ENCODE measurements around the gene SHC1.

SHC1 gene

DNA sequence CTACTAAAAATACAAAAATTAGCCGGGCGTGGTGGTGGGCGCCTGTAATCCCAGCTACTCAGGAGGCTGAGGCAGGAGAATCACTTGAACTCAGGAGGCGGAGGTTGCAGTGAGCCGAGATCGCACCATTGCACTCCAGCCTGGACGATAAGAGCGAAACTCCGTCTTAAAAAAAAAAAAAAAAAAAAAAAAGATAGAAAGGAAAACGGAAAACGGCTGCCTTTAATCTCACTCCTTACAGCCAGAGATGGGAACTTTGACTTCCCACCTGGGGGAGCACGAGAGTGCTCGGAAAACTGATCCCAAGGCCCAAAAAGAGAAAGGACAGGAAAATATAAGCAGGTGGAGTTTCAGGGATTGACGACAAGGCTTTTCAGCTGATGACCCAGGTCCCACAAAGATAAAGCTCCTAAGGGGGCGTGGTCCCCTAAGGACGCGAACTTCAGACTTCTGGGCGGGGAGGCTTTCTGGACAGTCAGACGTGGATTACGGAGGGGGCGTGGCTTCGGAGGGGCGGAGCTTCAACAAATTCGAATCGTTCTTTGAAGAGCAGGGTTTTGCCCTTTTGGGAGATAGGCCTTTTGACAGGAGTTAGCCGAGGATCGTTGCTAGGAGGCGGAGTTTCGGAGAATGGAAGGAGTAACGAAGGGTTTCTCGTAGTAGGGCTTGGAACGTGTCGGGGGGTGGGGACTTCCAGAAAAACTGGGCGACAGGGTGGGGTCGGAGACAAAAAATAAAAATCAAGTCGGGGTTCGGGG lies 3.0 kb upstream of the SHC1 start:
- DNase-seq (ENCODE audit: low read depth) = peak; percentile 87

DNA sequence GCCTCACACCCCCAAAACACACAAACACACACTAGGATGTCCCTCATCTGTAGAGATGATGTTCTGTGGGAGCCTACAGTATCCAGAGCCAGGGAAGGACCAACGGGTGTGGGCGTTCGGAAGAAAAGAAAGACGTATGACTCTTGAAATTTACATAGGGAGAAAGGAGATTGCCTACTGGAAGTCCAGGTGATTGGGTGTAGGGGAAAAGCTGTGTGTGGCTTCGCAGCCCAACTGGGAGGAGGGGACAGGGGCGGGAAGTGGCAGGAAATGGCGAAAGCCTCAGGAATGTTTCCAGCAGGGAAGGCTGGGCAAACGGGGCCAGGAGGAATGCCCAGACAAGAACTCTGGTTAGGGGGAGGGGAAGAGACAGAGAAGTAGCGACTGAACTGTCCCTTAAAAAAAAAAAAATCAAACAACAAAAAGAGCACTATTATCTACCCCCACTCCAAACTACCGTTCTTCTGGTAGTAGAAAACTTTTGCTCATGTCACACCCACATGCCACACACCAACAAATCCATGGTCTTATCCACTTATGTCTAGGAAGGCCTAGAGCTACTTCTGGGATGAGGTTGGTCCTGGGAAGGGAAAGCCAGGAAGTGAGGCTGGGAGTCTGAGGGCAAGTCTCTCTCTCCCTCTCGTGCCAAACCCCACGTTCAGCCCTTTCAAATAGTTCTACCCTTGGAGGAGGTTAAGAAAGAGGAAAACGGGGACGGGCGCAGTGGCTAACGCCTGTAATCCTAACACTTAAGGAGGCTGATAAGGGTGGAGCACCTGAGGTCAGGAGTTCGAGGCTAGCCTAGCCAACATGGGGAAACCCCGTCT lies 2.2 kb upstream of the SHC1 start:
- no peak for DNase-seq (ENCODE audit: low read depth)

DNA sequence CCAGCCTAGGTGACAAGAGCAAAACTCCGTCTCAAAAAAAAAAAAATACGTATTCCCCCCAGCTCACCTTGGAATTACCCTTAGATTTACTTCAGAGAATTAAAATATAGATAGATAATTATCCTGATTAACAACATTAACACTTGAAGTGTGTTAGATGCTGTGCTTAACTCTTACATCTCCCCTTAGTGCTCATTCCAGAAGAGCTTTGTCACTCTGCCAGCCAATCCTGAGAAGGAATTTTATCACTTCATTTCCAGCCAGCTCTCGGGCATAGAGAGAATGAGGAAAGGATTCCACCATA lies 1.6 kb upstream of the SHC1 start:
- DNase-seq (ENCODE audit: low read depth) = no peak

DNA sequence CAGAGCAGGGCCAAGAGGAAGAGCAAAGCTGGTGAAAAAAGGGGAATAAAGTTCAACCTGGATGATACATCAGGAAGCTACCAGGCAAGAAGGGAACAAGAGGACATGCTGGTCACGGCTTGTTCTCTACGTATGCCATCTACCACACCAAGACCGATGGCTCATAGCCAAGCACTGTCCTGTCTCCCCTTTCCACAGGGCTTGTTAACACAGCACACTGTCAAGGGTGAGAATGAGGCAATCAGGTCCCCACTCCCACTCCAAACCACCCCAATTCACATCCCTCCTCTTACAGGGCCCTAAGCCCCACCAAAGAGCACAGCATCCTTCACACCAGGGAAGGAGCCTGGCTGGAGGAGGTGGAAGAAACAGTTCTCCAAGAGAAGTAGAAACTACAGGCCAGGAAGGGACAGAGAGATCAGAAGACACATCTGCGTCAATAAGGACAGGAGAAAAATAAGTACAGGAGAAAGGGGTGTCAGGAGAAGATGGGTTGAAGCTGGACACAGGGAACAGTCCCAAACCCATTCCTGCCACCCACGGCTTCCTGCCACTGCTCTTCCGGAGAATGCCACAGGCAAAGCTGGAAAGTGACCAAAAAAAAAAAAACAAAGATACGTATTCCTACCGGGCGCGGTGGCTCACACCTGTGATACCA lies 923 bp upstream of the SHC1 start:
- DNase-seq (ENCODE audit: low read depth) = no peak

DNA sequence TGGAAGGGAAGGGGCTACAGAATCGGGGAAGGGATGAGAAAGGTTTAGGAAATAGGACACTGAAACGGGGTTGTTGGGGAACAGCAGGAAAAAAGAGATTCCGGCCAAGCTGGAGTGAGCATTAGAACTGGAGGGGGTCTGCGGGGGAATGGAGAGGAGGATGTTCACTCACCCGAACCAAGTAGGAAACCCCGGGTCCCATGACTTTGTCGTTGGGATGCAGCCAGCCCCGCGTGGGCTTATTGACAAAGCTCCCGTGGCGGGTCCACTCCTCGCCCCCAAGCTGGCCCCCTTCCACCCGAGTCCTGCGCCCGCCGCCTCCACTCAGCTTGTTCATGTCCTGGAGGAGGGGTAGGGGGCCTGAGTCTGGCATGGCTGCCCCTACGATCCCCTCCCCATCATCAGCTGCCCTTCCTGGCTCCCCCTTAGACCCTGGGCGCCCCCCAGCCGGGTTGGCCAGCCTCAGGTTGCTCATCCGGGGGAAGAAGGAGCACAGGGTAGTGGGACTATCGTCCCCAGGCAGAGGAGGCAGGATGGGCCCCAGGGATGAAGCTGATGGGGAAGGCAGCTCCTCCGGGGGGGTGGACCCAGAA lies 591 bp downstream of the SHC1 start:
- DNase-seq (ENCODE audit: low read depth) = no peak

DNA sequence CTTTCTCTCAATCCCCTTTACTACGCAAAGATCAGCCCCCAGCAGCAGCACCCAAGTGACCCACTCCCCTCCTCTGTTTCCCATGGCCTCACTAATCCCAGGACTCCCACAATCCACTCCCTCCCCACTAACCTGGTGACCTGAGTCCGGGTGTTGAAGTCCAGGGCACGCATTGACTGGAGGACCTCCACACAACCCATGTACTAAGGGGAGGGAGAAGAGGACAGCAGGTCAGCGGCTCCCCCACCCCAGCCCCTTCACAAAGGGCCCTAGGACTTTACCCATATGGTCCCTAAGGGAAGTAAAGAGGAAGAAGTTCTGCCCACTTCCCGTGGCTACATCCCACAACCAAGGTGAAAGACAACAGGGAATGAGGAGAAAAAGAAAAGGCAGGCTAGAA lies 1.3 kb downstream of the SHC1 start:
- DNase-seq (ENCODE audit: low read depth) = no peak

DNA sequence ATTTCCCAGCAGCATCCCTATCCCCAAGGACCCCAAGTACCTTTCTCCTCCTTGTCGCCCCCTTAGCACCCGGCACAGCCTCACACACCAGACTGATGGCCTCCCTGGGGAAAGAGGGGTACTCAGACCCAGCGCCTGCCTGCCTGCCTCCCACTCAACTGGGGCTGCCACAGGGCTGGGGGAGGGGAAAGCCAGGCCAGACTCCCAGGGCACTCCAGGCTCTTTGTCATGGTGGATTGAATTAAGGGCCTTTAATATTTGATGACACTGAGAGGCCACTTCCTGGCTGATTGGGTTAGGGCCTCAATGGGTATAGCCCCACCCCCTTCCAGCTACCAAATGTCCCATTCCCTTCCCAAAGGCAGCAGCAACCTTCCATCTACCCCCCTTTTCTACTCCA lies 1.8 kb downstream of the SHC1 start:
- no peak for DNase-seq (ENCODE audit: low read depth)

DNA sequence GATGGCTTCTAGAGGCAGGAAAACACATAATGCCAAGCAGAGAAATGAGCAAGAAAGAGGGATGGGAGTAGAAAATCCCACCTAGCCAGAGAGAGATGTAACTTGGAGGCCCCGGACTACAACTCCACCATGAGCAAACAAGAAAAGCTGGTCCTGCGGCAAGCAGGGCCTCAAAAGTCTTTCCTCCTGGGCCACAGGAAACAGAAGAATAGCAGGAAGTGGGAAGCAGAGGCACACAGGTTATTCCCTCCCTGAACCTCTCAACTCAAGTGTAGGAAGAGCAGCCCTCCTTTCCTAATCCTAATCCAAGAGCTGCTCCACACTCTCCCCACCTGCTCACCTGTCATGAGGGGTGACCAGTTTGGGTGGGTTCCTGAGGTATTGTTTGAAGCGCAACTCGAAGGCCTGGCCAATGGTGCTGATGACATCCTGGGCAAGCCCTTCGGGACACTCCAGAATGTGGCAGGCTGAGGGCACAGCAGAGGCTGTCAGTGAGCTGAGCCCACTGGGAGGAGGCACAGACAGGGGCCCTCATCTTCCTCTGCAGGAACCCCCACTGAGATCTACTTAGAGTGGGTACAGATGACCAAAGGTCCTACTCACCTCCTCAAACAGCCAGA lies 3.1 kb downstream of the SHC1 start:
- no peak for DNase-seq (ENCODE audit: low read depth)

DNA sequence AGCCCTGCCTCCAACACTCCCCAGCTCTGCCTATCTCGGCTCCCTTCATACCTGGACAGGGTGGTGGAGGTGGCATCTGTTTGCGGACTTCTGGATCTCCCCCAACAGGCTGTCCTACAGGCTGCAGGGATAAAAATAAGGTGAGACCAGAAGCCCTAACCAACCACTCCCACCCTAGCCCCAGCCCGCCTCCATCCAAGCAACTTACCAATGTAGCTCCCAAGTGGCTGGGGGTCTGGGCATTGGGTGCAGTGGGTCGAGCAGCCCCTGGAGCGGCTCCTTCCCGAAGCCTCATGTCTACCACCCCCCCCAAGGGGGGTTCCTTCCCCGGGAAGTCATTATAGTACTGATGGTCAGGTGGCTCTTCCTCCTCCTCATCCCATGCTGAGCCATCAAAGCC lies 4.4 kb downstream of the SHC1 start:
- no peak for DNase-seq (ENCODE audit: low read depth)

DNA sequence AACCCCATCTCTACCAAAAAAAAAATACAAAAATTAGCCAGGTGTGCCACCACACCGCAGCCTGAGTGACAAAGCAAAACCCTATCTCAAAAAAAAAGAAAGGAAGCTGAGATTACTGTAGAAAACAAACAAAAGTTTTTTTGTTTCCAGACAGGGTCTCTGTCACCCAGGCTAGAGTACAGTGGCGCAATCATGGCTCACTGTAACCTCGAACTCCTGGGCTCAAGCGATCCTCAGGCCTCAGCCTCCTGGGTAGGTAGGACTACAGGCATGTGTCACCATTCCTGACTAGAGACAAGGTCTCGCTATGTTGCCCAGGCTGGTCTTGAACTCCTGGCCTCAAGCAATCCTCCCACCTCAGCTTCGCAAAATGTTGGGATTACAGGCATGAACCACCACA lies 6.2 kb downstream of the SHC1 start:
- DNase-seq (ENCODE audit: low read depth) = no peak

DNA sequence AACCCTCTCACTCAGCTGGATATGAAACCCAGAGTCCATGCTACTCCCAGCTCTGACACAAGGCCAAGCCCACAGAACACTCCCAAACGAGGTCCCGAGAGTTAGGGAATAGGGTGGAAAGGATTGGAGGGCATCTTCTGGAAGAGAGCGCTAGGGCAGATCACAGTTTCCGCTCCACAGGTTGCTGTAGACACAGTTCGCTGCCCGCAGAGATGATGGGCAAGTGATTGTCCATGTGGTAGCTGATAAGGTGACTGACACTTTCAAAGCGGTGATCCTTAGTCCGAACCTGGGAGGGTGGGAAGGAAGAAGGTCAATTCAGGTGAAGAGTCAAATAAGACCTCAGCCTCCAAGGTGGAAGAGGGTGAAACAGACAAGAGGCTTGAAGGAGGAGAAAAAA lies 6.9 kb downstream of the SHC1 start:
- no peak for DNase-seq (ENCODE audit: low read depth)

DNA sequence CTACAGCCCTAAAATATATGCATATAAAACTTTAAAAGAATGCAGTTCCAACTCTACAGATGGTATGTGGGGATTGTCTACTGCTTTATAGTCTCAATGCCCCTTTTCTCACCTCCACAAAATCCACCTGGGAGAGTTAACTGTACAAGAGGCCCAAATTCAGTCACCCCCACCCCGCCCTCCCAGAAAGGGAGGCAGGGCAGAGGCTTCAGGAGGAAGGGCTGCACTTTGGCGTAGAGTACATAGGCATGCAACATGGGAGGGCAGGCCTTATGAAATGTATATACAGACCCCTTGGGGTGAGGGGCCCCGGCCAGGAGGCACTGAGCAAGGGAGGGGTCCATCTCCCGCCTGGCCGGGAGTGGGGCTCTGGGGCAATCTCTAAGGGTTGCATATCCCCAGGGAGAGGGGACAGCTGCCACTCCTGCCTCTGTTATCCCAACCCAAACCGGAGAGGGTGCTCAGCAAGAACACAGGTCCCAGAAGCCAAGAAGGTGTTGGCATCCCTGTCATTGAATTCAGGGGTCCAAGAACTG lies 7.7 kb downstream of the SHC1 start:
- no peak for DNase-seq (ENCODE audit: low read depth)

DNA sequence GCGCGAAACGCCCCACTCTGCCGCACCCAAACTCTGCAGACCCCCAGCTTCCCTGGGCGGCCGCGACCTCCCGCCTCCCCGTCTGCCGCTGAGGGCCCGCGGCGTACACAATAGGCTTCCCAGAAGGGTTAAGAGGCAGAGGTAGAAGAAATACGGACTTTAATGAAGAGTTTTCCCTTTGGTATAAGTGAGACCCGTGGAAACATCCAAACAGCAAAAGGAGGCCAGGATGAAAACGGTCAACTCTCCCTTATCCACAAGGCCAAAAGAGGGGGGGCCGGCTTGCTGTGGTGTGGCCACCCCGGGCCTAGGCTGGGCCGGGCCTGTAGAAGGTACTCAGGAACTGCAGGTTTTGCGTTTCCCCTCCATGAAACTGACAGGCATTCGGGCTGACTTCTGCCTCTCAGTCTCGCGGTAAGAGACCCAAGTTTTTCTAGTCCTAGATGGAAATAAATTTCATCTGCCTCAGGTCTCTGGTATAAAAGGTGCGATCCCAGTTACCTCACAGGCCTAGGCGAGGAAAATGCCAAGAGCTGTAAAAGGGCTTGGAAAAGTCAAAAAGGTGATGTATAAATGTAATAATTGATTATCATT lies 8.3 kb downstream of the SHC1 start:
- no peak for DNase-seq (ENCODE audit: low read depth)

DNA sequence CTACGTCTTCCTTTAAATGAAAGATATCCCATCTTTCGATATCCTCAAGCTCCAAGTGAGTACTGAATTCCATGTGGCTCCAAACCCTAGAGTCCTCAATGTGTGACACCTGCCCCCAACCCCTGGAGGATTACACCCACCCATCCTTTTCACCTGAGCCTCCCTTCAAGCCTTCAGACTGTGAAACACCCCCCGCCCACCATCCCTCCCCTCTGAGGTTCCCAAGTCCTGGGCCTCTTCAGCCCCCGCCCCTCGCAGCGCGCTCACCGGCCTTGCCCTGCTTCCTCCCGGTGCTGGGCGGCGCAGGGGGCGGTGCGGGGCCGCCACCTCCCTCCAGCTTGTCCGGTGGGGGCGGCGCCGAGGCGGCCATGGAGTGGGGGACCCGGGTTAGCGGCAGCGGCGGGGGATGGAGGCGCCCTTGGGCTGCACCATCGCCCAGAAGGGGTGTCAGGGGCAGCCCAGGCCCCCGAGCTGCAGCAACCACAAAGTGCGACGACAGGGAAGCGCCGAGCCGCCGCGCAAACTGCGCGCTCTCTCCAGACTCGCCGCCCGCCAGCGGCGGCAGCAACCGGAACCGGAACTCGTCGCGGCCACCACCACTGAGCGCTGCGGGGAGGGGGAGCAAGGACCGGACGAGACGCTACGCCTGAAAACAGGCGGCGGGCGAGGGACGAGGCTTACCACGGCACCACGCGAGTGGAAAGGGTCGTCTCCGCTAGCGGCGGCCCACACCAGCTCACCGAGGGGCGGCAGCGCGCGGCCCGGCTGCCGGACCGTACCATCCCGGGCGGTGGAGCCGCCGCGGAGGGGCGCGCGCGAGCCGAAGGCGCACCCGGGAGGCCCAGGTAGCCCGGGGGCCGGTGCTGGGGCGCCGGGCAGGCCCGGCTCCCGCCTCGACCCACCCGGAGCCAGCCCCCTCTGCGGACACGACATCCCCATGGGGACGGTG lies 9.1 kb downstream of the SHC1 start, which contains the start of gene PYGO2:
Gene PYGO2 (minus strand): TSS at position 576 of the 949 bp plus-strand sequence. CDS start 206 bp downstream, at position 370.
- DNase-seq (ENCODE audit: low read depth) = peak; percentile 70

DNA sequence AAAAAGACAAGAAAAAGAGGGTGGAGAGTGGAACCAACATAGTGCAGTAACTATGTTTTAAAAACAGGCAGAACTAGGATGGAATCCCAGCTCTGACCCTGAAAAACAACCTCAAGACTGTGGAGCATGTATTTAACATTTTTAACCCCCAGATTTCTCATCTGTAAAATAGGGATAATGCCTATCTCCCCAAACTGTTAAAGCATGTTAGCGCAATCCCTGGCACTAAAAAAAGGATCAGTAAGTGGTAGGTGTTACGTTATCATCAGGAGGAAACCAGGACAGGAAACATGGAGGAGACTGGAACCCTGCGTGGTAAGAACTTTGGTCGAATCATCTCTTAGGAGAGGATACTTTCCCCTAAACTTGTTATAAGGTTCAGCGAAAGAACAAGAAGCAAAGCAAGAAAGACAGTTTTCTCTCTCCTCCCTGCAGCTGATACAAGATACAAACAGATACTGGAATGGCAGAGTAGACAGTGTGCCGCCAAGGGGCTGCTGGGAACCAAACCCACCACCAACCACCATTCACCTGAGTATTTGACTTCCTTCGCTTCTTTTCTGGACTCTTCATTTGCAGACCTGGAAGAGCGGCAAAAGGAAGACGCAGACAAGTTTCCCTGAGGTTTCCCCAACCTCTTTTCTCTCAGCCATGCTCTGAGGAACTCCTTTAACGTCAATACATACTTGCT lies 10.0 kb downstream of the SHC1 start:
- no peak for DNase-seq (ENCODE audit: low read depth)

DNA sequence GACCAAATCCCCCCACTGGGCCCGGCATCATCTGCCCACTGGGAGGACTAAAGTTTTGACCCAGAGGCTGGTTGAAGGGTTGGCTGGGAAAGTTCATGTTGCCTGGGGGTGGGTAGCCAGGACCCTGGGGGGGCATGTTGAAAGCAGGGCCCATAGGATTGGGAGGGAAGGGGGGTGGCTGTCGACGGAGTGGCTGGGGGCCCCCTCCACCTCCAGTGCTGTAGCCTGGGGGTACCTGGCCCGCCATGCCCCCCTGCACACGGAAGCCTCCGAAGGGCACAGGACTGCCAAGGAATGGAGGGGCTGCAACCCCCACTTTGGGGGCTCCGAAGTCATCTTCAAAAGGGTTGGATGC lies 11.1 kb downstream of the SHC1 start:
- DNase-seq (ENCODE audit: low read depth) = no peak

DNA sequence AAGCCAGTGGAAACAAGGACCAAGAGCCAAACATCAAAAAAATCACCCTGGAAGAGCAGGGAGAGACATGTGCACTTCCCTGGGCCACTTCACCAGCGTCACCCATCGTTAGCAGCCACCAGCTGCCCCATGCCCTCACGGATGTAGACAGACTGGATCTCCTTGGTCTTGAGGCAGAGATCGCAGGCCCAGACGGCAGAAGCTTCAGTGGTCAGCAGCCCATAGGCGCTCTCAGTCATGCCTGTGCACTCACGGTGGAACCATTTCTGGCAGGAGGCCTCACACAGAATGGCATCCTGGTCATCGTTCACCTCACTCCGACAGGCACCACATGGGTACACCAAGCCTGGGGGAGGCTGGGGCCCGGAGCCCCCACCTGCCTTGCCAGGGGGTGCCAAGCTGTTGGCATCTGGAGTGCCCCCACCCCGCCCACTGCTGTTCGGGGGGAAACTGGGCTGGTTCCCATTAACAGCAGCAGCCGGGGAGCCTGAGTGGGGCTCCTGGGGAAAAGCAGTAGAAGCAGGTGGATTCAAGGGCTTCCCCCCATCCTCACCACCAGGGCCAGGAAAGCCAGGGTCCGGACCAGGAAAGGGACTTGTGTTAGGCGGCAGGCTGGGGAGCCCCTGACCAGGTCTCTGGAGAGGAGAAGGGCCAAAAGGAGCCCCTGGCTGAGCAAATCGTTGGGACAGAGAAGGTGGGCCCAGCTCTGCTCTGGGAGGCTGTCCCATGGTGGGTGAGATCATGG lies 11.7 kb downstream of the SHC1 start:
- no peak for DNase-seq (ENCODE audit: low read depth)

DNA sequence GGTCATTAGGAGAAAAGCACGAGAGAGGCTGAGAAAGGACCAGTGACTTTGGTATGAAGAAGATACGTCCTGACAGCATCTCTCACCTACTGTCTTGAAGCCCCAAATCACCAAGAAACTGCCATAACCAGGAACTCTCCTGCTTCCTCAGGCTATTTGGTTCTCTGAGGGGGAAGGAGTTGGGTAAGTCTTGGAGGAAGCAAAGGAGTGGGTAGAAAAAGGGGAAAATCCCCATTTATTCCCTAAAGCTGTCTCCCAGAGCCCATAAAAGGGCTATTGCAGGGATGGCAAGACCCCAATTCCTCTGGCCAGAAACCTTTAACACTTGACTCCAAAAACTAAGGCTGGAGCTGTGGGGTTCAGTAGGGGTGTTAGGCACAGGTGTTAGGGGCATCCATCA lies 12.5 kb downstream of the SHC1 start:
- DNase-seq (ENCODE audit: low read depth) = no peak

DNA sequence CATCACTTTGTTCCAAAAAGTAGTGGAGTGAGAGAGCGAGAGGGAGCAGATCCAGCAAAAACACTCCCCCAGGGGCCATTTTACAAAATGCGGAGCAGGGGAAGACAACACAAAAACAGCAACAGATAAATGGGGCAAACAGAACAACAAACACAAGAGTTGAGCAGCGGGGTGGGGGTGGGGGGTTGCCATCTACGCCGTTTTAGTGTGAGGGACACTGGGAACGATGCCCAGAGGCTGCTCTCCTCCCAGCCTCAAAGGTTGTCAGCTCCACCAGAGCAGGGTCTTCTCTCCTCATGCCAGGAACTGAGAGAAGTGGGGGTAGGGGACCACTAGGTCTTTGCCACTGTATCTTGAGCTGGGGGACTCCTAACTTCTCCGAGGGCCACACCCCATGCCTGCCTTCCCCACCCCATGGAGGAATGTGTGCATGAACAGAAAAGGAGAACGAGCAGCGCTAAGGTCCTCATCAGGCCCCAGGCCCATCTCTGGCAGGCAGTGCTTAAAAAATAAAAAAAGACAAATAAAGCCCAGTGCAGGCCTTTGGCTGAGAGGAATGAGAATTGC lies 13.4 kb downstream of the SHC1 start:
- no peak for DNase-seq (ENCODE audit: low read depth)

All from activated gamma-delta T cell treated with anti-CD3 and anti-CD28 coated beads, Interleukin-2, amount 50 U/mL, for 16 hours (primary cell).